GM12878 (cell line): ENCODE results near the gene MACF1. TPM values are rescaled to one million over a fixed set of nuclear protein-coding genes. Genes with fewer than 3 reads are reported as not detected.
A peak's percentile ranks its signal among the peaks of the same experiment; 100 is the strongest.

Source experiments
- ATAC-seq: fragments of 200-7000 bp; cut with Tn5 transposase; 3 replicates; pipeline ENCODE4 v1.9.1; 2020; ENCODE audit warnings: mild to moderate bottlenecking, moderate library complexity
- BruUV-seq: library from RNA; stranded (reverse); fragments of 400-500 nt; replicated peaks from 2 replicates; lab custom pipeline; 2021; lab: Mats Ljungman, UMichigan
- CTCF ChIA-PET: fragments of 300-600 bp; sonication (Branson Sonifier 250); formaldehyde crosslinking; extraction: SDS; loops from one replicate; lab custom pipeline; 2021; ENCODE audit warnings: inconsistent platforms; lab: Yijun Ruan, JAX
- POLR2A ChIA-PET: fragments of 350-600 bp; formaldehyde crosslinking; extraction: SDS; loops from one replicate; lab custom pipeline; 2021; ENCODE audit warnings: inconsistent platforms; lab: Charles Lee
- RAD21 ChIA-PET: fragments of 300-600 bp; sonication (Branson Sonifier 250); formaldehyde crosslinking; loops from one replicate; lab custom pipeline; 2023; ENCODE audit warnings: antibody characterized with exemption; ENCODE audit not compliant: unreplicated experiment; lab: Charles Lee
- SMC1A ChIA-PET: fragments of 300-600 bp; sonication (Branson Sonifier 250); formaldehyde crosslinking; loops from one replicate; lab custom pipeline; 2023; ENCODE audit not compliant: unreplicated experiment, uncharacterized antibody; lab: Charles Lee
- DNase-seq: peaks from one replicate; pipeline ENCODE4 v3.0.0-alpha.2; 2011; ENCODE audit warnings: low read depth, low spot score
- FAIRE-seq: peaks from 3 replicates; lab custom pipeline; 2011; peaks lifted over from hg19 to GRCh38; lab: Jason Lieb, UNC
- H2AFZ ChIP-seq: 2 replicates; pipeline ENCODE4 v1.6.0; 2011; ENCODE audit warnings: low read depth, low read length, control low read depth; ENCODE audit not compliant: control insufficient read depth
- H3K27ac ChIP-seq: 2 replicates; pipeline ENCODE4 v1.5.1; 2011; ENCODE audit warnings: control low read depth; ENCODE audit not compliant: control insufficient read depth, insufficient read depth
- H3K27me3 ChIP-seq, 2 experiments: replicated peaks in 1 of 2; 2 replicates each; pipeline versions ENCODE4 v1.6.0 to v1.6.1; 2011; ENCODE audit warnings: low read length in 1 of 2; ENCODE audit not compliant: control insufficient read depth in 2 of 2, insufficient read depth in 2 of 2
- H3K36me3 ChIP-seq, 2 experiments: 2 replicates each; pipeline ENCODE4 v1.5.1; 2011; ENCODE audit warnings: low read length in 1 of 2; ENCODE audit not compliant: control insufficient read depth in 2 of 2, insufficient read depth in 2 of 2
- H3K4me1 ChIP-seq: 2 replicates; pipeline ENCODE4 v1.6.1; 2011; ENCODE audit warnings: mild to moderate bottlenecking, low read length, moderate library complexity, mixed read lengths; ENCODE audit not compliant: control insufficient read depth, insufficient read depth
- H3K4me2 ChIP-seq: 2 replicates; pipeline ENCODE4 v1.6.0; 2011; ENCODE audit warnings: control low read depth; ENCODE audit not compliant: control insufficient read depth, insufficient read depth
- H3K4me3 ChIP-seq: fragments of 200-600 bp; sonication (generic); 2 replicates; pipeline ENCODE4 v1.5.1; 2016
- H3K79me2 ChIP-seq: 2 replicates; pipeline ENCODE4 v1.6.0; 2011; ENCODE audit warnings: low read length; ENCODE audit not compliant: control insufficient read depth, insufficient read depth
- H3K9ac ChIP-seq: 2 replicates; pipeline ENCODE4 v1.8.0; 2011; ENCODE audit warnings: low read length, control low read depth, mixed read lengths; ENCODE audit not compliant: control insufficient read depth, insufficient read depth
- H3K9me3 ChIP-seq: replicated peaks from 3 replicates; pipeline ENCODE4 v1.5.1; 2011; ENCODE audit warnings: mild to moderate bottlenecking, low read length; ENCODE audit not compliant: control insufficient read depth, insufficient read depth
- H4K20me1 ChIP-seq: 2 replicates; pipeline ENCODE4 v1.6.0; 2011; ENCODE audit not compliant: control insufficient read depth, insufficient read depth
- ATF3 ChIP-seq: IDR thresholded peaks from 2 replicates; pipeline ENCODE4 v1.6.1; 2011; ENCODE audit warnings: low read depth, mild to moderate bottlenecking, low read length, moderate library complexity, borderline replicate concordance; ENCODE audit errors: extremely low read depth
- CTCF ChIP-seq, 3 experiments: IDR thresholded peaks in 2 of 3; conservative IDR thresholded peaks in 1 of 3; 2 replicates each; pipeline ENCODE4 v1.5.1; 2011; ENCODE audit warnings: low read depth in 3 of 3, low read length in 3 of 3, mild to moderate bottlenecking in 3 of 3, control low read depth in 2 of 3, moderate library complexity in 2 of 3, inconsistent platforms in 1 of 3, mixed read lengths in 1 of 3; ENCODE audit not compliant: control insufficient read depth in 2 of 3, insufficient read depth in 1 of 3; ENCODE audit errors: extremely low read depth in 1 of 3
- EGR1 ChIP-seq, 2 experiments: IDR thresholded peaks; 1 replicate in 1 of 2; 2 replicates in 1 of 2; pipeline ENCODE4 v1.6.1; 2011 to 2012; ENCODE audit warnings: low read depth in 2 of 2, low read length in 2 of 2, borderline replicate concordance in 1 of 2, mild to moderate bottlenecking in 1 of 2, moderate library complexity in 1 of 2
- KLF5 ChIP-seq: fragments of 450-650 bp; IDR thresholded peaks from 2 replicates; pipeline ENCODE4 v1.6.1; 2014; ENCODE audit warnings: mild to moderate bottlenecking; ENCODE audit not compliant: partially characterized antibody
- MXI1 ChIP-seq: fragments of 150-350 bp; IDR thresholded peaks from 2 replicates; pipeline ENCODE4 v1.6.1; 2011; ENCODE audit warnings: low read depth, mild to moderate bottlenecking, inconsistent platforms, low read length, improper control_type of control experiment
- NFYB ChIP-seq: IDR thresholded peaks from 2 replicates; pipeline ENCODE4 v1.6.1; 2011; ENCODE audit warnings: low read depth, mild to moderate bottlenecking, low read length, improper control_type of control experiment, moderate library complexity; ENCODE audit not compliant: insufficient read depth
- PAX8 ChIP-seq: fragments of 450-650 bp; IDR thresholded peaks from 2 replicates; pipeline ENCODE4 v1.6.1; 2017; ENCODE audit warnings: mild to moderate bottlenecking, moderate library complexity
- SMARCA5 ChIP-seq: fragments of 450-650 bp; IDR thresholded peaks from 2 replicates; pipeline ENCODE4 v1.6.1; 2017; ENCODE audit warnings: mild to moderate bottlenecking
- SP1 ChIP-seq: IDR thresholded peaks from one replicate; pipeline ENCODE4 v1.6.1; 2011; ENCODE audit warnings: low read depth, low read length
- STAT3 ChIP-seq: IDR thresholded peaks from 2 replicates; pipeline ENCODE4 v1.6.1; 2011; ENCODE audit warnings: low read depth, low read length, improper control_type of control experiment
- TBL1XR1 ChIP-seq: IDR thresholded peaks from 2 replicates; pipeline ENCODE4 v1.6.1; 2012; ENCODE audit warnings: low read depth, low read length, improper control_type of control experiment
- TCF3 ChIP-seq: IDR thresholded peaks from 2 replicates; pipeline ENCODE4 v1.6.1; 2012; ENCODE audit warnings: low read depth, mild to moderate bottlenecking, low read length, borderline replicate concordance; ENCODE audit not compliant: insufficient read depth
- ZBTB33 ChIP-seq: fragments of 450-650 bp; IDR thresholded peaks from 2 replicates; pipeline ENCODE4 v1.6.1; 2017; ENCODE audit warnings: mild to moderate bottlenecking
- WGBS: methylation state at CpG from one replicate; pipeline ENCODE4 v1.1.6; 2016; ENCODE audit warnings: low lambda C conversion rate; ENCODE audit not compliant: insufficient replicate concordance, insufficient coverage; ENCODE audit errors: missing lambda C conversion rate; 5-methylcytosine and 5-hydroxymethylcytosine counted together
- in situ Hi-C: fragments of 300-500 bp; cut with MboI; formaldehyde crosslinking; loops from 9 replicates; pipeline ENCODE4 v1.14.3; 2018; ENCODE audit warnings: mixed read lengths
- intact Hi-C: fragments of 100-400 bp; cut with micrococcal nuclease; formaldehyde crosslinking; loops from one replicate; pipeline ENCODE4 v1.14.2; 2022; ENCODE audit not compliant: unreplicated experiment
- polyA plus RNA-seq, 11 experiments: library from polyadenylated mRNA; depleted of rRNA in 4 of 11; unstranded in 6 of 11; stranded (reverse) in 5 of 11; fragments of >200 nt; fragmentation: Nextera tagmentation in 4 of 11; fragmentation: Illumina TruSeq in 1 of 11; extraction: Ambion mirVana in 4 of 11; extraction: Trizol in 1 of 11; gene quantifications; 1 replicate in 1 of 11; 2 replicates in 10 of 11; pipeline versions ENCODE4 v1.2.1 to v1.2.3, GENCODE V29; 2011 to 2016; ENCODE audit warnings: inconsistent platforms in 2 of 11, missing spikeins in 2 of 11, low read depth in 1 of 11
- total RNA-seq, 4 experiments: library from RNA; depleted of rRNA in 3 of 4; stranded (reverse); fragments of >200 nt in 3 of 4; fragmentation: Illumina TruSeq in 1 of 4; extraction: Trizol in 1 of 4; gene quantifications; 2 replicates each; pipeline versions ENCODE4 v1.2.1 to v1.2.3, GENCODE V29; 2013 to 2021
- TF ChIP-seq, protein P1 (sequence below): IDR thresholded peaks from 2 replicates; pipeline ENCODE4 v1.6.1; 2011; ENCODE audit warnings: mild to moderate bottlenecking, low read depth, low read length, moderate library complexity; ENCODE audit not compliant: insufficient replicate concordance

Gene MACF1
- total and polyA plus RNA-seq, 10 of the 15 experiments (the other 5 are each of a cell fraction or from before 2014, with no cell fraction given): 15.5 to 201 (median 76.9) TPM

DNA sequence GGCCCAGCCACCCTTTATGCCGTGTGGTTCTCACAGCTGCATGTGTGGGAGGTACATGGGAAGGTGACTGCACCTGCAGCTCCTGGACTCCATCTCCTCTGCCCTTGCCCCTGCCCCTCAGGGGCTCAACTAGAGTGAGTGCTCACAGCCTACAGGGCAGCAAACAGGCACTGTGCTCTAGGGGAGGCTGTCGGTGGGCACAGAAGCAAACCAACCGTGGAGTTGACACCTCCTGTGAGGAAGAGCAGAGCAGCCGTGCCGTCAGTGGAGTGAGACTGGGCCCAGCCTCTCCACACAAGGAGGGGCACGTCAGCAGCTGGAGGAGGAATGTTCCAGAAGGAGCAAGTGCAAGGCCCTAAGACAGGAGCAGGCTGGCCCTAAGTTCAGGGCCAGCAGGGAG is 319.7 kb downstream of the MACF1 start (continued):
- TF ChIP-seq ZBTB33 (no peak), PAX8 (no peak)

DNA sequence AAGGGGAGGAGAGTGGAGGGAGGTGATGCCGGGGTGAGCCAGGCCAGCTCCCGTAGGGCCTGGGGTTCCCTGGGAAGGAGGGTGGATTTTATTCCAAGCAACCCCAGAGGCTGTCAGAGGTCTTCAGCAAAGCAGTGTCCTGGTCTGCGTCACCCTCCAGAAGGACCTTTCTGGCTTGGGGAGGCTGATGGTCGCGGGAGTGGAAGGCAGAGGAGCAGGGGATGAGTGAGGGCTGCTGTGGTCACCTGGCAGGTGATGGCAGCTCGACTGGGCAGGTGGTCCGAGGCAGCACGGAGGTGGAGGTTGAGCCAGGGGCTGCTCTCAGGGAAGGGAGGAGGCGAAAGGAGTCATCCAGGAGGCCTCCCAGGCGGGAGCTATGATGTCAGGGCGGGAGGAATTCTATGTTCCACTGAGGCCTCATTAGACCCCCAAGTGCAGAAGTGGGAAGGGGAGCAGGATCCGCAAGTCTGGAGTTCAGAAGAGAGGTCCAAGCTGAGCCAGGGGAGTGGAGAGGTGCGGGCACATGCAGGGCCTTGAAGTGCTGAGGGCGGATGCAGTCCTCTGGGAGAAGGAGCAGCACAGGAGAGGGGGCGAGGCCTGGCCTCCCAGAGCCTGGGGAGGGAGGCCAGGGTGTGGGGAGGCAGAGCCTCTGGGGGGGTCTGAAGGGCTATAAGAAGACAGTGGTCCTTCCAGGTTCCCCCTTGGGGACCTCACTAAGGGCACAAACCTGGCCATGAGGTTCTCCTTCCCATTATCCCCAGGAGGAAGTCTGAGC is 320.3 kb downstream of the MACF1 start:
- intact Hi-C loops (no loop called here), in situ Hi-C loops (no loop called here)
- WGBS: 85% methylated on average over 13 of the region's 15 CpGs
- ChIA-PET RAD21 (interaction anchor here (1.5 kb wide), 1 partner anchor 36 kb away, joined by 4 read pairs; no protein-coding TSS in a partner anchor), CTCF (interaction anchor here (1.0 kb wide), 1 partner anchor 14 kb away, joined by 5 read pairs; no protein-coding TSS in a partner anchor), SMC1A (interaction anchor here (1.1 kb wide), 1 partner anchor 332 kb away, joined by 3 read pairs; no protein-coding TSS in a partner anchor), POLR2A (no interaction called here)
- DNase-seq: no peak
- Histone ChIP-seq H3K27me3 (no peaks in the 10 kb centered on the region), H2AFZ (no peak overlapping the region), H3K4me2 (no peak overlapping the region), H3K27ac (peak overlapping the region; percentile 42; the same call in 1 of the 2 replicates), H3K4me3 (no peak overlapping the region), H3K4me1 (peaks cover 22% of the 10 kb centered on the region), H3K9ac (no peak overlapping the region), H3K36me3 (peaks cover 0 to 4% of the 10 kb centered on the region in 2 experiments; a peak in 2 of 4 replicates), H3K79me2 (no peaks in the 10 kb centered on the region), H4K20me1 (no peaks in the 10 kb centered on the region), H3K9me3 (no peaks in the 10 kb centered on the region)
- BruUV-seq: no TSS peak
- TF ChIP-seq SP1 (no peak), MXI1 (no peak), ATF3 (no peak), EGR1 (IDR thresholded peaks at IDR 0.05; ENCODE audit: borderline replicate concordance in 1 of 2, low read depth in 2 of 2, low read length in 2 of 2) (no peak), CTCF (IDR thresholded peaks at IDR 0.05 in 2 of 3, conservative IDR thresholded peaks at IDR 0.05 in 1 of 3; ENCODE audit: control insufficient read depth in 2 of 3, extremely low read depth in 1 of 3, insufficient read depth in 1 of 3, low read depth in 3 of 3, low read length in 3 of 3) (no peak), STAT3 (no peak), SMARCA5 (no peak), TBL1XR1 (no peak), KLF5 (no peak), TCF3 (no peak), NFYB (no peak)
- TF ChIP-seq, protein P1, sequence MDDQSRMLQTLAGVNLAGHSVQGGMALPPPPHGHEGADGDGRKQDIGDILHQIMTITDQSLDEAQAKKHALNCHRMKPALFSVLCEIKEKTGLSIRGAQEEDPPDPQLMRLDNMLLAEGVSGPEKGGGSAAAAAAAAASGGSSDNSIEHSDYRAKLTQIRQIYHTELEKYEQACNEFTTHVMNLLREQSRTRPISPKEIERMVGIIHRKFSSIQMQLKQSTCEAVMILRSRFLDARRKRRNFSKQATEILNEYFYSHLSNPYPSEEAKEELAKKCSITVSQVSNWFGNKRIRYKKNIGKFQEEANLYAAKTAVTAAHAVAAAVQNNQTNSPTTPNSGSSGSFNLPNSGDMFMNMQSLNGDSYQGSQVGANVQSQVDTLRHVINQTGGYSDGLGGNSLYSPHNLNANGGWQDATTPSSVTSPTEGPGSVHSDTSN: no peak
- ATAC-seq: no peak
- FAIRE-seq: no peak
